Panc1 (cell line): Measurements from ENCODE around the gene MOV10L1. TPM values are rescaled to one million over a fixed set of nuclear protein-coding genes. Genes with fewer than 3 reads are reported as not detected.

ENCODE experiments used
- ATAC-seq: fragments of 200-7000 bp; cut with Tn5 transposase; 2 replicates; pipeline ENCODE4 v1.9.1; 2020; ENCODE audit warnings: mild to moderate bottlenecking, moderate library complexity
- BruUV-seq: library from RNA; stranded (reverse); fragments of 400-500 nt; replicated peaks from 2 replicates; lab custom pipeline; 2021; lab: Mats Ljungman, UMichigan
- CTCF ChIA-PET: fragments of 300-600 bp; sonication (Branson Sonifier 250); formaldehyde crosslinking; loops from one replicate; lab custom pipeline; 2022; ENCODE audit warnings: antibody characterized with exemption; lab: Charles Lee
- POLR2A ChIA-PET: fragments of 300-600 bp; sonication (Branson Sonifier 250); formaldehyde crosslinking; loops from one replicate; lab custom pipeline; 2022; ENCODE audit warnings: antibody characterized with exemption; lab: Charles Lee
- DNase-seq: peaks from one replicate; pipeline ENCODE4 v3.0.0-alpha.2; 2010; ENCODE audit warnings: low read depth, low spot score
- H3K27ac ChIP-seq: 2 replicates; pipeline ENCODE4 v1.5.1; 2011; ENCODE audit warnings: mild to moderate bottlenecking, low read length, inconsistent platforms
- H3K27me3 ChIP-seq: fragments of 200-500 bp; sonication (Bioruptor generic); 2 replicates; pipeline ENCODE4 v1.6.0; 2014; ENCODE audit warnings: low read length, inconsistent platforms; ENCODE audit not compliant: control insufficient read depth, insufficient read depth
- H3K36me3 ChIP-seq: fragments of 200-500 bp; sonication (Bioruptor generic); 2 replicates; pipeline ENCODE4 v1.5.1; 2014; ENCODE audit warnings: inconsistent platforms, mild to moderate bottlenecking, low read length, moderate library complexity; ENCODE audit not compliant: control insufficient read depth, insufficient read depth
- H3K4me1 ChIP-seq: 2 replicates; pipeline ENCODE4 v1.5.1; 2011; ENCODE audit warnings: inconsistent platforms, mild to moderate bottlenecking, low read length, moderate library complexity; ENCODE audit not compliant: control insufficient read depth, insufficient read depth
- H3K4me3 ChIP-seq, 2 experiments: 2 replicates each; pipeline ENCODE4 v1.5.1; 2011 to 2012; ENCODE audit warnings: low read depth in 2 of 2, low read length in 2 of 2, mild to moderate bottlenecking in 2 of 2, inconsistent platforms in 1 of 2, moderate library complexity in 1 of 2
- H3K9me3 ChIP-seq: fragments of 200-500 bp; sonication (Bioruptor generic); 2 replicates; pipeline ENCODE4 v1.5.1; 2014; ENCODE audit warnings: low read depth, mild to moderate bottlenecking, inconsistent platforms, low read length, moderate library complexity; ENCODE audit not compliant: control insufficient read depth, insufficient read depth
- POLR2AphosphoS5 ChIP-seq: IDR thresholded peaks from 2 replicates; pipeline ENCODE4 v1.6.1; 2012; ENCODE audit warnings: mild to moderate bottlenecking, low read depth, low read length, moderate library complexity
- REST ChIP-seq, 2 experiments: IDR thresholded peaks; 2 replicates each; pipeline ENCODE4 v1.6.1; 2011 to 2012; ENCODE audit warnings: low read depth in 2 of 2, control low read depth in 1 of 2, low read length in 1 of 2, mild to moderate bottlenecking in 1 of 2, moderate library complexity in 1 of 2; ENCODE audit not compliant: insufficient read depth in 1 of 2
- SIN3A ChIP-seq: IDR thresholded peaks from 2 replicates; pipeline ENCODE4 v1.6.1; 2012; ENCODE audit warnings: low read depth, mild to moderate bottlenecking, low read length, moderate library complexity, borderline replicate concordance; ENCODE audit not compliant: insufficient read depth
- TCF7L2 ChIP-seq: IDR thresholded peaks from 2 replicates; pipeline ENCODE4 v1.6.1; 2011; ENCODE audit warnings: mild to moderate bottlenecking, low read depth, low read length, inconsistent platforms
- in situ Hi-C: cut with HindIII; loops from 2 replicates; pipeline ENCODE4 v1.10.0; 2016; ENCODE audit warnings: low sequenced_read_pairs, low pct_unique_long_range_greater_than_20kb
- intact Hi-C: fragments of 100-400 bp; cut with micrococcal nuclease; formaldehyde crosslinking; loops from one replicate; pipeline ENCODE4 v1.10.0; 2022; ENCODE audit not compliant: unreplicated experiment
- total RNA-seq: library from RNA; stranded (reverse); gene quantifications from one replicate; pipeline ENCODE4 v1.2.1, GENCODE V29; 2021; ENCODE audit not compliant: unreplicated experiment
- TF ChIP-seq, protein P1 (sequence below): fragments of 450-650 bp; IDR thresholded peaks from 2 replicates; pipeline ENCODE4 v1.5.1; 2017; ENCODE audit warnings: mild to moderate bottlenecking

The MOV10L1 gene
- total RNA-seq, 1 experiment from 2014 or later: 0.10 TPM

GRCh38 chr22:50143096-50143495 is 53.3 kb downstream of the MOV10L1 start:
- in situ Hi-C loops (no loop called here), intact Hi-C loops (no loop called here)
- ChIA-PET POLR2A (no interaction called here), CTCF (no interaction called here)
- no peaks in the 10 kb centered on the region for H3K36me3 ChIP-seq
- no peak overlapping the region for H3K27ac ChIP-seq
- peaks cover 3% of the 10 kb centered on the region; the same call in 1 of the 2 replicates for H3K4me1 ChIP-seq
- no peaks in the 10 kb centered on the region for H3K27me3 ChIP-seq
- H3K4me3 ChIP-seq: no peak overlapping the region
- no peaks in the 10 kb centered on the region for H3K9me3 ChIP-seq
- ATAC-seq (no peak), DNase-seq (no peak)
- TF ChIP-seq TCF7L2: no peak
- no peak for TF ChIP-seq SIN3A
- TF ChIP-seq REST (IDR thresholded peaks at IDR 0.05; ENCODE audit: insufficient read depth in 1 of 2, low read depth in 2 of 2, low read length in 1 of 2): no peak
- TF ChIP-seq, protein P1, sequence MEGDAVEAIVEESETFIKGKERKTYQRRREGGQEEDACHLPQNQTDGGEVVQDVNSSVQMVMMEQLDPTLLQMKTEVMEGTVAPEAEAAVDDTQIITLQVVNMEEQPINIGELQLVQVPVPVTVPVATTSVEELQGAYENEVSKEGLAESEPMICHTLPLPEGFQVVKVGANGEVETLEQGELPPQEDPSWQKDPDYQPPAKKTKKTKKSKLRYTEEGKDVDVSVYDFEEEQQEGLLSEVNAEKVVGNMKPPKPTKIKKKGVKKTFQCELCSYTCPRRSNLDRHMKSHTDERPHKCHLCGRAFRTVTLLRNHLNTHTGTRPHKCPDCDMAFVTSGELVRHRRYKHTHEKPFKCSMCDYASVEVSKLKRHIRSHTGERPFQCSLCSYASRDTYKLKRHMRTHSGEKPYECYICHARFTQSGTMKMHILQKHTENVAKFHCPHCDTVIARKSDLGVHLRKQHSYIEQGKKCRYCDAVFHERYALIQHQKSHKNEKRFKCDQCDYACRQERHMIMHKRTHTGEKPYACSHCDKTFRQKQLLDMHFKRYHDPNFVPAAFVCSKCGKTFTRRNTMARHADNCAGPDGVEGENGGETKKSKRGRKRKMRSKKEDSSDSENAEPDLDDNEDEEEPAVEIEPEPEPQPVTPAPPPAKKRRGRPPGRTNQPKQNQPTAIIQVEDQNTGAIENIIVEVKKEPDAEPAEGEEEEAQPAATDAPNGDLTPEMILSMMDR: no peak
- TF ChIP-seq POLR2AphosphoS5: no peak
- no TSS peak for BruUV-seq

GRCh38 chr22:50144005-50144614 is 54.3 kb downstream of the MOV10L1 start:
- TF ChIP-seq, protein P1: no peak
- no peak for TF ChIP-seq REST (IDR thresholded peaks at IDR 0.05; ENCODE audit: insufficient read depth in 1 of 2, low read depth in 2 of 2, low read length in 1 of 2)
- TF ChIP-seq TCF7L2: no peak
- TF ChIP-seq POLR2AphosphoS5: no peak
- no peak for TF ChIP-seq SIN3A
- no peaks in the 10 kb centered on the region for H3K9me3 ChIP-seq
- H3K4me3 ChIP-seq: no peak overlapping the region
- ChIA-PET POLR2A (no interaction called here), CTCF (interaction anchor here (0.7 kb wide), 1 partner anchor 103 kb away, joined by 3 read pairs; no protein-coding TSS in a partner anchor)
- DNase-seq: no peak
- intact Hi-C loops (no loop called here), in situ Hi-C loops (no loop called here)
- ATAC-seq: no peak
- no peaks in the 10 kb centered on the region for H3K36me3 ChIP-seq
- peaks cover 3% of the 10 kb centered on the region; the same call in 1 of the 2 replicates for H3K4me1 ChIP-seq
- no TSS peak for BruUV-seq
- H3K27ac ChIP-seq: no peak overlapping the region
- H3K27me3 ChIP-seq: no peaks in the 10 kb centered on the region
